Neural cell (in vitro differentiated cells): ENCODE data around the gene TPM1. TPM values are rescaled to one million over a fixed set of nuclear protein-coding genes. Genes with fewer than 3 reads are reported as not detected.

ENCODE experiments used
- H2AFZ ChIP-seq: fragments of 200-600, 300-800 bp; sonication (generic), shearing (Covaris generic); 2 replicates; pipeline ENCODE4 v1.6.0; 2014; ENCODE audit warnings: low read depth, mild to moderate bottlenecking, antibody characterized with exemption, low read length, moderate library complexity
- H3F3A ChIP-seq: fragments of 200-600 bp; shearing (Covaris generic); 2 replicates; pipeline ENCODE4 v1.6.1; 2016; ENCODE audit warnings: mild to moderate bottlenecking, moderate library complexity, mixed read lengths, antibody characterized with exemption, low read length; ENCODE audit not compliant: insufficient read depth, poor library complexity, severe bottlenecking
- H3K27ac ChIP-seq: fragments of 200-600, 300-800 bp; sonication (generic), shearing (Covaris generic); 2 replicates; pipeline ENCODE4 v1.5.1; 2014; ENCODE audit warnings: mild to moderate bottlenecking, low read length, moderate library complexity
- H3K27me3 ChIP-seq: fragments of 300-800, 200-600 bp; sonication (generic), shearing (Covaris generic); 2 replicates; pipeline ENCODE4 v1.6.0; 2014; ENCODE audit warnings: mild to moderate bottlenecking, low read depth, low read length, moderate library complexity; ENCODE audit not compliant: insufficient read depth
- H3K36me3 ChIP-seq: fragments of 300-800, 200-600 bp; sonication (generic), shearing (Covaris generic); 2 replicates; pipeline ENCODE4 v1.5.1; 2014; ENCODE audit warnings: mild to moderate bottlenecking, antibody characterized with exemption, low read length, moderate library complexity; ENCODE audit not compliant: insufficient read depth
- H3K4me2 ChIP-seq: fragments of 300-800, 200-600 bp; sonication (generic), shearing (Covaris generic); 2 replicates; pipeline ENCODE4 v1.6.0; 2014; ENCODE audit warnings: mild to moderate bottlenecking, low read length
- H3K4me3 ChIP-seq: fragments of 300-800, 200-600 bp; sonication (generic), shearing (Covaris generic); 2 replicates; pipeline ENCODE4 v1.5.1; 2014; ENCODE audit warnings: mild to moderate bottlenecking, low read length, moderate library complexity
- H3K79me2 ChIP-seq: fragments of 200-600 bp; shearing (Covaris generic); replicated peaks from 2 replicates; pipeline ENCODE4 v1.6.0; 2014; ENCODE audit warnings: mild to moderate bottlenecking, low read length, moderate library complexity; ENCODE audit not compliant: insufficient read depth
- H3K9ac ChIP-seq: fragments of 300-800, 200-600 bp; sonication (generic), shearing (Covaris generic); 2 replicates; pipeline ENCODE4 v1.6.1; 2016; ENCODE audit warnings: mild to moderate bottlenecking, low read length, mixed read lengths
- H3K9me2 ChIP-seq: fragments of 200-600 bp; shearing (Covaris generic); 2 replicates; pipeline ENCODE4 v1.6.1; 2016; ENCODE audit warnings: mild to moderate bottlenecking, low read length, mixed read lengths; ENCODE audit not compliant: insufficient read depth
- H3K9me3 ChIP-seq: fragments of 200-600, 300-800 bp; sonication (generic), shearing (Covaris generic); 2 replicates; pipeline ENCODE4 v1.6.1; 2016; ENCODE audit warnings: mild to moderate bottlenecking, mixed run types, low read length, moderate library complexity, mixed read lengths
- H4K20me1 ChIP-seq: fragments of 200-600 bp; shearing (Covaris generic); 2 replicates; pipeline ENCODE4 v1.6.1; 2016; ENCODE audit warnings: mild to moderate bottlenecking, mixed run types; ENCODE audit not compliant: insufficient read depth
- EP300 ChIP-seq: fragments of 450-650 bp; conservative IDR thresholded peaks from 2 replicates; pipeline ENCODE4 v1.6.1; 2014; ENCODE audit warnings: antibody characterized with exemption, mild to moderate bottlenecking, moderate library complexity; ENCODE audit not compliant: poor library complexity, severe bottlenecking
- EZH2 ChIP-seq: fragments of 200-600, 300-800 bp; shearing (Covaris generic), sonication (generic); IDR thresholded peaks from 2 replicates; pipeline ENCODE4 v1.6.1; 2014; ENCODE audit warnings: antibody characterized with exemption, low read length, borderline replicate concordance, mild to moderate bottlenecking; ENCODE audit not compliant: insufficient read depth, poor library complexity, severe bottlenecking
- MXI1 ChIP-seq: fragments of 450-650 bp; conservative IDR thresholded peaks from 2 replicates; pipeline ENCODE4 v1.6.1; 2014; ENCODE audit warnings: antibody characterized with exemption, mild to moderate bottlenecking; ENCODE audit not compliant: poor library complexity, severe bottlenecking
- POLR2AphosphoS5 ChIP-seq: IDR thresholded peaks from 2 replicates; pipeline ENCODE4 v1.6.1; 2012
- RAD21 ChIP-seq: fragments of 450-650 bp; conservative IDR thresholded peaks from 2 replicates; pipeline ENCODE4 v1.6.1; 2014; ENCODE audit warnings: antibody characterized with exemption, mild to moderate bottlenecking, moderate library complexity
- SMC3 ChIP-seq: fragments of 450-650 bp; conservative IDR thresholded peaks from 2 replicates; pipeline ENCODE4 v1.6.1; 2014; ENCODE audit warnings: antibody characterized with exemption, mild to moderate bottlenecking, moderate library complexity; ENCODE audit not compliant: poor library complexity
- TAF1 ChIP-seq: IDR thresholded peaks from 2 replicates; pipeline ENCODE4 v1.6.1; 2012; ENCODE audit warnings: low read depth
- polyA plus RNA-seq: library from polyadenylated mRNA; depleted of rRNA; stranded (reverse); fragments of >200 nt; gene quantifications from 2 replicates; pipeline ENCODE4 v1.2.3, GENCODE V29; 2014
- TF ChIP-seq, protein P1 (sequence below): IDR thresholded peaks from 2 replicates; pipeline ENCODE4 v1.6.1; 2012; ENCODE audit warnings: borderline replicate concordance
- TF ChIP-seq, protein P2 (sequence below): fragments of 450-650 bp; IDR thresholded peaks from 2 replicates; pipeline ENCODE4 v1.5.1; 2014; ENCODE audit warnings: antibody characterized with exemption, mild to moderate bottlenecking, moderate library complexity; ENCODE audit not compliant: poor library complexity, severe bottlenecking

Gene TPM1
- polyA plus RNA-seq, 1 donor from 2014 or later: 254 TPM

DNA sequence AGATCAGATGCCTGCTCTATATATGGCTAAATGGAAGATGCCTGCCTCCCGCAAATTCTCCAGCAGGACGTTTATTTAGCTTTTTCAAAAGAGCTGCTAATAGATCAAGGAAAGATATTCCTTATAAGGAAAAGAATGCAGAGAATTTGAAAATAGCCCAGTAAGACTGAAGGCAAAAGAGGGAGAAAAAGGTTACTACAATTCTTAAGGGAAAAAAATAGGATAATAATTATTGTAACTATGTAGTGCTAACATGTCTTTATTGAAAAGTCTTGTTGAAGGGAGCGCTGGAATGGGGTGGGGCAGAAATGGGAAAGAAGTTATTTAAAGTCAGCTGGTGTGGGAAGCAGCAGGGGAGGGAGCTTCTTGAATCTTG lies 2.9 kb downstream of the TPM1 start:
- no peak overlapping the region for H3K9ac ChIP-seq
- peaks cover 52% of the 10 kb centered on the region for H3K79me2 ChIP-seq
- H3F3A ChIP-seq: peaks cover 3% of the 10 kb centered on the region
- no peaks in the 10 kb centered on the region for H3K36me3 ChIP-seq
- no peaks in the 10 kb centered on the region for H3K9me3 ChIP-seq
- peaks cover 13% of the 10 kb centered on the region for H3K27me3 ChIP-seq
- no peak overlapping the region for H2AFZ ChIP-seq
- no peak overlapping the region for H3K4me2 ChIP-seq
- H4K20me1 ChIP-seq: peaks cover 4% of the 10 kb centered on the region
- H3K9me2 ChIP-seq: no peaks in the 10 kb centered on the region
- H3K4me3 ChIP-seq: peak overlapping the region; percentile 87
- no peak overlapping the region for H3K27ac ChIP-seq
- TF ChIP-seq EZH2: no peak
- TF ChIP-seq MXI1: no peak
- no peak for TF ChIP-seq POLR2AphosphoS5
- TF ChIP-seq, protein P1, sequence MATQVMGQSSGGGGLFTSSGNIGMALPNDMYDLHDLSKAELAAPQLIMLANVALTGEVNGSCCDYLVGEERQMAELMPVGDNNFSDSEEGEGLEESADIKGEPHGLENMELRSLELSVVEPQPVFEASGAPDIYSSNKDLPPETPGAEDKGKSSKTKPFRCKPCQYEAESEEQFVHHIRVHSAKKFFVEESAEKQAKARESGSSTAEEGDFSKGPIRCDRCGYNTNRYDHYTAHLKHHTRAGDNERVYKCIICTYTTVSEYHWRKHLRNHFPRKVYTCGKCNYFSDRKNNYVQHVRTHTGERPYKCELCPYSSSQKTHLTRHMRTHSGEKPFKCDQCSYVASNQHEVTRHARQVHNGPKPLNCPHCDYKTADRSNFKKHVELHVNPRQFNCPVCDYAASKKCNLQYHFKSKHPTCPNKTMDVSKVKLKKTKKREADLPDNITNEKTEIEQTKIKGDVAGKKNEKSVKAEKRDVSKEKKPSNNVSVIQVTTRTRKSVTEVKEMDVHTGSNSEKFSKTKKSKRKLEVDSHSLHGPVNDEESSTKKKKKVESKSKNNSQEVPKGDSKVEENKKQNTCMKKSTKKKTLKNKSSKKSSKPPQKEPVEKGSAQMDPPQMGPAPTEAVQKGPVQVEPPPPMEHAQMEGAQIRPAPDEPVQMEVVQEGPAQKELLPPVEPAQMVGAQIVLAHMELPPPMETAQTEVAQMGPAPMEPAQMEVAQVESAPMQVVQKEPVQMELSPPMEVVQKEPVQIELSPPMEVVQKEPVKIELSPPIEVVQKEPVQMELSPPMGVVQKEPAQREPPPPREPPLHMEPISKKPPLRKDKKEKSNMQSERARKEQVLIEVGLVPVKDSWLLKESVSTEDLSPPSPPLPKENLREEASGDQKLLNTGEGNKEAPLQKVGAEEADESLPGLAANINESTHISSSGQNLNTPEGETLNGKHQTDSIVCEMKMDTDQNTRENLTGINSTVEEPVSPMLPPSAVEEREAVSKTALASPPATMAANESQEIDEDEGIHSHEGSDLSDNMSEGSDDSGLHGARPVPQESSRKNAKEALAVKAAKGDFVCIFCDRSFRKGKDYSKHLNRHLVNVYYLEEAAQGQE: no peak
- TF ChIP-seq TAF1: no peak
- no peak for TF ChIP-seq SMC3
- no peak for TF ChIP-seq RAD21

DNA sequence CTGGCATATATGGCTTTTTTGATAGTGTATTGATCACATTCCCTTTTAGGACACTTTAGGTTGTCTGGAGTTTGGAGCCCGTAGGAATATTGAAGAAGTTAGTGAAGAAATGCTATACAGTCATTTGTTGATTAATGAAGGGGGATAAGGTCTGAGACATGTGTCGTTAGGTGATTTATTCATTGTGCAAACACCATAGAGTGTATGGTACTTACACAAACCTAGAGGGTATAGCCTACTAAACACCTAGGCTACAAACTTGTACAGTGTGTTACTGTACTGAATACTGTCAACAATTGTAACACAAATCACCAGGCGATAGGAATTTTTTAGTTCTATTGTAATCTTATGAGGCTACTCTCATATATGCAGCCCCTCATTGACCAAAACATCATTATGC lies 3.3 kb downstream of the TPM1 start:
- no peak for TF ChIP-seq TAF1
- TF ChIP-seq SMC3: no peak
- TF ChIP-seq RAD21: no peak
- TF ChIP-seq, protein P2, sequence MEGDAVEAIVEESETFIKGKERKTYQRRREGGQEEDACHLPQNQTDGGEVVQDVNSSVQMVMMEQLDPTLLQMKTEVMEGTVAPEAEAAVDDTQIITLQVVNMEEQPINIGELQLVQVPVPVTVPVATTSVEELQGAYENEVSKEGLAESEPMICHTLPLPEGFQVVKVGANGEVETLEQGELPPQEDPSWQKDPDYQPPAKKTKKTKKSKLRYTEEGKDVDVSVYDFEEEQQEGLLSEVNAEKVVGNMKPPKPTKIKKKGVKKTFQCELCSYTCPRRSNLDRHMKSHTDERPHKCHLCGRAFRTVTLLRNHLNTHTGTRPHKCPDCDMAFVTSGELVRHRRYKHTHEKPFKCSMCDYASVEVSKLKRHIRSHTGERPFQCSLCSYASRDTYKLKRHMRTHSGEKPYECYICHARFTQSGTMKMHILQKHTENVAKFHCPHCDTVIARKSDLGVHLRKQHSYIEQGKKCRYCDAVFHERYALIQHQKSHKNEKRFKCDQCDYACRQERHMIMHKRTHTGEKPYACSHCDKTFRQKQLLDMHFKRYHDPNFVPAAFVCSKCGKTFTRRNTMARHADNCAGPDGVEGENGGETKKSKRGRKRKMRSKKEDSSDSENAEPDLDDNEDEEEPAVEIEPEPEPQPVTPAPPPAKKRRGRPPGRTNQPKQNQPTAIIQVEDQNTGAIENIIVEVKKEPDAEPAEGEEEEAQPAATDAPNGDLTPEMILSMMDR: no peak
- TF ChIP-seq MXI1: no peak
- TF ChIP-seq EP300: no peak
- TF ChIP-seq POLR2AphosphoS5: no peak
- TF ChIP-seq EZH2: no peak
- TF ChIP-seq, protein P1: no peak
- peaks cover 13% of the 10 kb centered on the region for H3K27me3 ChIP-seq
- peaks cover 56% of the 10 kb centered on the region for H3K79me2 ChIP-seq
- H2AFZ ChIP-seq: no peak overlapping the region
- no peaks in the 10 kb centered on the region for H3K9me3 ChIP-seq
- H3K9me2 ChIP-seq: no peaks in the 10 kb centered on the region
- no peaks in the 10 kb centered on the region for H3K36me3 ChIP-seq
- peaks cover 3% of the 10 kb centered on the region for H3F3A ChIP-seq
- peaks cover 4% of the 10 kb centered on the region for H4K20me1 ChIP-seq
- H3K4me3 ChIP-seq: no peak overlapping the region
- no peak overlapping the region for H3K4me2 ChIP-seq
- no peak overlapping the region for H3K9ac ChIP-seq
- no peak overlapping the region for H3K27ac ChIP-seq
